IMR-90 (cell line): Measurements from ENCODE around the gene GPATCH8.

Source experiments
- BHLHE40 ChIP-seq: fragments of 150-350 bp; IDR thresholded peaks from 2 replicates; pipeline ENCODE4 v1.6.1; 2016; ENCODE audit warnings: mild to moderate bottlenecking, low read depth, low read length
- CHD1 ChIP-seq: IDR thresholded peaks from 2 replicates; pipeline ENCODE4 v1.6.1; 2012; ENCODE audit warnings: low read depth, low read length, improper control_type of control experiment
- MAFK ChIP-seq: IDR thresholded peaks from 2 replicates; pipeline ENCODE4 v1.6.1; 2012; ENCODE audit warnings: low read depth, low read length, improper control_type of control experiment
- POLR2A ChIP-seq: IDR thresholded peaks from 2 replicates; pipeline ENCODE4 v1.6.1; 2012; ENCODE audit warnings: mild to moderate bottlenecking, low read depth, low read length
- TF ChIP-seq, protein P1 (sequence below): fragments of 150-350 bp; IDR thresholded peaks from 2 replicates; pipeline ENCODE4 v1.6.1; 2016; ENCODE audit warnings: low read depth, mild to moderate bottlenecking, low read length, moderate library complexity, borderline replicate concordance
- TF ChIP-seq, protein P2 (sequence below): conservative IDR thresholded peaks from 2 replicates; pipeline ENCODE4 v1.5.1; 2012; ENCODE audit warnings: mild to moderate bottlenecking, low read depth, low read length, improper control_type of control experiment

DNA sequence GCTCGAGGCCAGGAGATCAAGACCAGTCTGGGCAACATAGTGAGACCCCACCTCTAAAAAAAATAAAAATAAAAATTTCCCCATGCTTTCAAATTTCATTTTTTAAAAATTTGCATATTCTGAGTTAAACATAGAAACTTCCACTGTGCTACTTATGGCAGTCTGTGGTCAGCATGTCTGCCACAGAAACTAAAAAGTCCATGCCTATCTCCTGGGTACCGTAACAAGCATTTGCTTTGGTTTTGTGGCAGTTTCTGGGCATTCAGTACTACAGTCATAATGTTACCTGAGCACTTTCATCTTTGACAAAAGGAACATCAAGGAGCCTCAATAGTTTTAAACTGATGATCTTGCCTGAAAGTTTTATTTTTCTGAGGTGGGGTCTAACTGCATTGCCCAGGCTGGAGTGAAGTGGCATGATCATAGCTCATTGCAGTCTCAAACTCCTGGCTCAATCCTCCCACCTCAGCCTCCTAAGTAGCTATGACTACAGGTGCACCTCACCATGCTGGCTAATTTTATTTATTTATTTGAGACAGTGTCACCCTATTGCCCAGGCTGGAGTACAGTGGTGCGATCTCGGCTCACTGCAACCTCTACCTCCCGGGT, 100.5 kb downstream of the GPATCH8 start:
- TF ChIP-seq, protein P1, sequence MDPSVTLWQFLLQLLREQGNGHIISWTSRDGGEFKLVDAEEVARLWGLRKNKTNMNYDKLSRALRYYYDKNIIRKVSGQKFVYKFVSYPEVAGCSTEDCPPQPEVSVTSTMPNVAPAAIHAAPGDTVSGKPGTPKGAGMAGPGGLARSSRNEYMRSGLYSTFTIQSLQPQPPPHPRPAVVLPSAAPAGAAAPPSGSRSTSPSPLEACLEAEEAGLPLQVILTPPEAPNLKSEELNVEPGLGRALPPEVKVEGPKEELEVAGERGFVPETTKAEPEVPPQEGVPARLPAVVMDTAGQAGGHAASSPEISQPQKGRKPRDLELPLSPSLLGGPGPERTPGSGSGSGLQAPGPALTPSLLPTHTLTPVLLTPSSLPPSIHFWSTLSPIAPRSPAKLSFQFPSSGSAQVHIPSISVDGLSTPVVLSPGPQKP, result no peak
- TF ChIP-seq, protein P2, sequence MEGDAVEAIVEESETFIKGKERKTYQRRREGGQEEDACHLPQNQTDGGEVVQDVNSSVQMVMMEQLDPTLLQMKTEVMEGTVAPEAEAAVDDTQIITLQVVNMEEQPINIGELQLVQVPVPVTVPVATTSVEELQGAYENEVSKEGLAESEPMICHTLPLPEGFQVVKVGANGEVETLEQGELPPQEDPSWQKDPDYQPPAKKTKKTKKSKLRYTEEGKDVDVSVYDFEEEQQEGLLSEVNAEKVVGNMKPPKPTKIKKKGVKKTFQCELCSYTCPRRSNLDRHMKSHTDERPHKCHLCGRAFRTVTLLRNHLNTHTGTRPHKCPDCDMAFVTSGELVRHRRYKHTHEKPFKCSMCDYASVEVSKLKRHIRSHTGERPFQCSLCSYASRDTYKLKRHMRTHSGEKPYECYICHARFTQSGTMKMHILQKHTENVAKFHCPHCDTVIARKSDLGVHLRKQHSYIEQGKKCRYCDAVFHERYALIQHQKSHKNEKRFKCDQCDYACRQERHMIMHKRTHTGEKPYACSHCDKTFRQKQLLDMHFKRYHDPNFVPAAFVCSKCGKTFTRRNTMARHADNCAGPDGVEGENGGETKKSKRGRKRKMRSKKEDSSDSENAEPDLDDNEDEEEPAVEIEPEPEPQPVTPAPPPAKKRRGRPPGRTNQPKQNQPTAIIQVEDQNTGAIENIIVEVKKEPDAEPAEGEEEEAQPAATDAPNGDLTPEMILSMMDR, result no peak
- TF ChIP-seq CHD1 (no peak), MAFK (no peak), POLR2A (no peak), BHLHE40 (no peak)
